Measurements from ENCODE around the gene RFNG. TPM values are rescaled to one million over a fixed set of nuclear protein-coding genes. Genes with fewer than 3 reads are reported as not detected.

Gene RFNG
- total RNA-seq, 2 experiments from 2014 or later, result 17.6 to 18.0 TPM

GRCh38 chr17:82080048-82080788 is 28.6 kb upstream of the RFNG start:
- Mint-ChIP-seq H3K9me3 (no peaks in the 10 kb centered on the region), H3K27me3 (ENCODE audit: low read depth) (no peaks in the 10 kb centered on the region), H3K36me3 (ENCODE audit: low read depth) (peaks cover 34% of the 10 kb centered on the region), H3K27ac (no peak overlapping the region), H3K4me1 (ENCODE audit: low read depth) (no peaks in the 10 kb centered on the region), H3K4me3 (no peak overlapping the region)
- CTCF ChIA-PET, result no interaction called here
- intact Hi-C loops (cut with micrococcal nuclease), result no loop called here
- no peak for DNase-seq

GRCh38 chr17:82079001-82079677 is 27.5 kb upstream of the RFNG start:
- Mint-ChIP-seq H3K27me3 (ENCODE audit: low read depth) (no peaks in the 10 kb centered on the region), H3K4me1 (ENCODE audit: low read depth) (no peaks in the 10 kb centered on the region), H3K27ac (no peak overlapping the region), H3K9me3 (no peaks in the 10 kb centered on the region), H3K4me3 (no peak overlapping the region), H3K36me3 (ENCODE audit: low read depth) (peaks cover 31% of the 10 kb centered on the region)
- CTCF ChIA-PET, result no interaction called here
- DNase-seq, result no peak
- intact Hi-C loops (cut with micrococcal nuclease), result no loop called here

DNA sequence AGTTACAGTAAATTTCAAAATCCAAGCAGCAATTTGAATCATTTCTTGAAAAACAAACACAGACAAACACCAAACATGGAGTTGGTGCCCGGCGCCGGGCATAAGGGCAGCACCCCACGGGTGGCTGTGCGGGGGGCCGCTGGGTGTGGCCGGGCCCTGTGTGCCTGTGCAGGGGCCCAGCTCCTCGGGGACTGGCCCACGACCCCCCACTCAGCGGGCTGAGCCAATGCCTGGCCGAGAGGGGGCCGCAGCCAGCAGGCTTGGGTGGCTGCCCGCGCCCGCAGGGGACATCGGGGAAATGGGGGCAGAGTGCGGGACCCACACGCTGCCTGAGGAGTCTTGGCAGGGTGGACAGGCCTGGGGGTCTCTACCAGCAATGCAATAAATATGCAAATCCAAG is 26.8 kb upstream of the RFNG start:
- Mint-ChIP-seq H3K4me1 (ENCODE audit: low read depth) (no peaks in the 10 kb centered on the region), H3K27ac (no peak overlapping the region), H3K36me3 (ENCODE audit: low read depth) (peaks cover 26% of the 10 kb centered on the region), H3K4me3 (no peak overlapping the region), H3K9me3 (no peaks in the 10 kb centered on the region), H3K27me3 (ENCODE audit: low read depth) (no peaks in the 10 kb centered on the region)
- DNase-seq, result no peak
- intact Hi-C loops (cut with micrococcal nuclease), result no loop called here
- CTCF ChIA-PET, result no interaction called here

- no peak for DNase-seq
- H3K36me3 Mint-ChIP-seq (ENCODE audit: low read depth), result peaks cover 19% of the 10 kb centered on the region
- no peaks in the 10 kb centered on the region for H3K4me1 Mint-ChIP-seq (ENCODE audit: low read depth)
- intact Hi-C loops (cut with micrococcal nuclease), result no loop called here
- H3K4me3 Mint-ChIP-seq, result no peak overlapping the region
- H3K9me3 Mint-ChIP-seq, result no peaks in the 10 kb centered on the region
- H3K27me3 Mint-ChIP-seq (ENCODE audit: low read depth), result no peaks in the 10 kb centered on the region
- no peak overlapping the region for H3K27ac Mint-ChIP-seq
- CTCF ChIA-PET, result no interaction called here
Observed at GRCh38 chr17:82077617-82078358, 26.2 kb upstream of the RFNG start.

DNA sequence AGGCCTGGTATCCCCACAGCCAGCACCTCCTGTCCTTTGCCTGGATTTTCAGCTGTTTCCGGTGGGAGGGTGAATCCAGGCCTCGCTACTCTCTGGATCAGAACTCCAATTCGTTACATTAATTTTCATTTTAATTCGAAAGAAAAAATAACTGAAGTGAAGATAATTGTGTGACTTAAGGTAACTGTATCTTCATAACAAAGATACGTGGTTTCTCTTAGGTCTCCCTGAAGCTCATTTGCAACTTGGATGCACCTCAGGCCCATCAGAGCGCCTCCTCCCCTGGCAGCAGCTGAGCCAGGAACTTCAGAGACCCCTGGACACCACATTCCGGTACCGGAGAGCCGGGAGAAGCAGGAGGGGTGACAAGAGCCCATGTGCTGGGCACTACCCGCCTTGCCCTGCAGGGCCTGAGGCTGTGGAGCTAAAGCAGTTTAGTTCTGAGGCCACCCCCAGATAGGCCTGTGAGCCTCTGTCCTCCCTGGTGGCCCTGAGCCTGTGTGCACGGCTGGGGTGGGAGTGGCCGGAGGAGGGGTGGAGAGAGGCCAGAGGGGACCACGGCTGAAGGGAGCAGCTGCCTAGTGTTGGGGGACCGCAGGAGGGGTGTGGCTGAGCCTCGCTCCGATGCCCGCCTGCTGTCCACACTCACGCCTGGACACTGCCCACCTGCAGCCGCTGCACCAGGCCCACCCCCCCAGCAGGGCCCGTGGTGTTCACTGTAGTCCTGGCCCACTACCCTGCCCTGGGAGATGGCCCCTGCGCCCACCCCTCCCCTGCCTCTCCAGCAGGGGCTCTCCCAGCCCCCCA is 25.4 kb upstream of the RFNG start:
- Mint-ChIP-seq H3K4me1 (ENCODE audit: low read depth) (no peaks in the 10 kb centered on the region), H3K4me3 (no peak overlapping the region)

GRCh38 chr17:82076018-82076784 is 24.6 kb upstream of the RFNG start:
- H3K4me1 Mint-ChIP-seq (ENCODE audit: low read depth), result no peaks in the 10 kb centered on the region
- no peak overlapping the region for H3K4me3 Mint-ChIP-seq
- intact Hi-C loops (cut with micrococcal nuclease), result no loop called here
- CTCF ChIA-PET, result no interaction called here
- H3K27me3 Mint-ChIP-seq (ENCODE audit: low read depth), result no peaks in the 10 kb centered on the region
- no peaks in the 10 kb centered on the region for H3K9me3 Mint-ChIP-seq
- H3K36me3 Mint-ChIP-seq (ENCODE audit: low read depth), result peaks cover 13% of the 10 kb centered on the region
- no peak for DNase-seq
- H3K27ac Mint-ChIP-seq, result no peak overlapping the region

More for the DNA sequence above, 25.4 kb upstream of the RFNG start:
- H3K27ac Mint-ChIP-seq, result no peak overlapping the region
- H3K9me3 Mint-ChIP-seq, result no peaks in the 10 kb centered on the region
- DNase-seq, result no peak
- intact Hi-C loops (cut with micrococcal nuclease), result no loop called here
- peaks cover 15% of the 10 kb centered on the region for H3K36me3 Mint-ChIP-seq (ENCODE audit: low read depth)
- H3K27me3 Mint-ChIP-seq (ENCODE audit: low read depth), result no peaks in the 10 kb centered on the region
- CTCF ChIA-PET, result no interaction called here

DNA sequence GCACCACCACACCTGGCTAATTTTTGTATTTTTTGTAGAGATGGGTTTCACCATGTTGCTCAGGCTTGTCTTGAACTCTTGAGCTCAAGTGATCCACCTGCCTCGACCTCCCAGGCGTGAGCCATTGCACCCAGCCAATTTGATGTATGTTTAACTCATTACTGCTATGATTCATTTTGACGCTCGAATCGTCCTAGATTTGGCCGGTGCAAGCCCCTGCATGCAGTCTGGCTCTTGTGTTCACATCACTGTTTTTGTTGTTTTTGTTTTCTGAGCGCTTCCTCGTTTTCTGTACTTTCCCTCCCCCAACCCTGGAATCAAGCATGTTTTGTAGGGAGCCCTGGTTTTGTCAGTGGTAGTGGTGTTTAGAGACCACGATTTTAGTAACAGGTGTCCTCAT is 21.8 kb upstream of the RFNG start:
- Mint-ChIP-seq H3K36me3 (ENCODE audit: low read depth) (peaks cover 2% of the 10 kb centered on the region), H3K27ac (no peak overlapping the region), H3K4me1 (ENCODE audit: low read depth) (no peaks in the 10 kb centered on the region), H3K4me3 (no peak overlapping the region), H3K9me3 (no peaks in the 10 kb centered on the region), H3K27me3 (ENCODE audit: low read depth) (no peaks in the 10 kb centered on the region)
- intact Hi-C loops (cut with micrococcal nuclease), result no loop called here
- CTCF ChIA-PET, result interaction anchor here (0.7 to 1.0 kb wide), 2 partner anchors 8 to 53 kb away, joined by 3 to 4 read pairs; partner anchors contain the start of gene DUS1L
- no peak for DNase-seq

- no peak for DNase-seq
- Mint-ChIP-seq H3K4me1 (ENCODE audit: low read depth) (no peaks in the 10 kb centered on the region), H3K36me3 (ENCODE audit: low read depth) (no peaks in the 10 kb centered on the region), H3K27ac (no peak overlapping the region), H3K27me3 (ENCODE audit: low read depth) (no peaks in the 10 kb centered on the region), H3K4me3 (no peak overlapping the region), H3K9me3 (no peaks in the 10 kb centered on the region)
- CTCF ChIA-PET, result interaction anchor here (0.6 to 1.0 kb wide), 2 partner anchors 52 to 54 kb away, joined by 3 read pairs; no protein-coding TSS in a partner anchor
- intact Hi-C loops (cut with micrococcal nuclease), result no loop called here
Observed at GRCh38 chr17:82072827-82073226, 21.2 kb upstream of the RFNG start.

- Mint-ChIP-seq H3K4me3 (no peak overlapping the region), H3K9me3 (no peaks in the 10 kb centered on the region), H3K27ac (peak overlapping the region; percentile 26), H3K27me3 (ENCODE audit: low read depth) (no peaks in the 10 kb centered on the region), H3K4me1 (ENCODE audit: low read depth) (peaks cover 7% of the 10 kb centered on the region), H3K36me3 (ENCODE audit: low read depth) (no peaks in the 10 kb centered on the region)
- CTCF ChIA-PET, result interaction anchor here (0.6 to 0.7 kb wide), 2 partner anchors 11 to 370 kb away, joined by 3 to 4 read pairs; no protein-coding TSS in a partner anchor
- intact Hi-C loops (cut with micrococcal nuclease), result no loop called here
- DNase-seq, result no peak
Observed at GRCh38 chr17:82070611-82071010, 19.0 kb upstream of the RFNG start.

GRCh38 chr17:82065638-82066303 is 14.2 kb upstream of the RFNG start, which contains the start of gene DUS1L:
DUS1L (minus strand) TSS chr17:82065804; CDS start chr17:82065059, 745 bp downstream.
- Mint-ChIP-seq H3K4me3 (peak within 1 kb of the TSS; percentile 87), H3K9me3 (no peaks in the 10 kb centered on the region), H3K27ac (peak within 1 kb of the TSS; percentile 90), H3K36me3 (ENCODE audit: low read depth) (no peaks in the 10 kb centered on the region), H3K4me1 (ENCODE audit: low read depth) (peaks cover 14% of the 10 kb centered on the region), H3K27me3 (ENCODE audit: low read depth) (no peaks in the 10 kb centered on the region)
- DNase-seq, result peak; percentile 74
- CTCF ChIA-PET, result interaction anchor here (0.6 to 1.8 kb wide), 3 partner anchors 8 to 36 kb away, joined by 4 to 8 read pairs (median 4); no protein-coding TSS in a partner anchor
- intact Hi-C loops (cut with micrococcal nuclease), result loop anchor here (2.0 kb wide), 1 partner anchor 33 kb away; the partner anchor contains the start of gene FASN

GRCh38 chr17:82065193-82065637 is 13.6 kb upstream of the RFNG start:
- no peaks in the 10 kb centered on the region for H3K9me3 Mint-ChIP-seq
- intact Hi-C loops (cut with micrococcal nuclease), result loop anchor here (2.0 kb wide), 1 partner anchor 34 kb away; the partner anchor contains the start of gene FASN
- CTCF ChIA-PET, result interaction anchor here (0.6 to 1.8 kb wide), 2 partner anchors 8 to 9 kb away, joined by 4 read pairs; no protein-coding TSS in a partner anchor
- H3K4me3 Mint-ChIP-seq, result peak overlapping the region; percentile 71
- H3K4me1 Mint-ChIP-seq (ENCODE audit: low read depth), result peaks cover 14% of the 10 kb centered on the region
- no peaks in the 10 kb centered on the region for H3K36me3 Mint-ChIP-seq (ENCODE audit: low read depth)
- no peak for DNase-seq
- no peak overlapping the region for H3K27ac Mint-ChIP-seq
- no peaks in the 10 kb centered on the region for H3K27me3 Mint-ChIP-seq (ENCODE audit: low read depth)
